Measurements from ENCODE around the gene MRPL9. TPM values are rescaled to one million over a fixed set of nuclear protein-coding genes. Genes with fewer than 3 reads are reported as not detected.
"Not testable (repeated sequence)": the region's sequence is repeated elsewhere in the genome, so short reads cannot be mapped to it uniquely, and the experiment has no call there.

MRPL9 gene
- total RNA-seq, 1 experiment from 2014 or later = 171 TPM

GRCh38 chr1:151776665-151777062 lies 13.4 kb upstream of the MRPL9 start:
- Histone ChIP-seq H3K4me1 (replicated peaks) (no peaks in the 10 kb centered on the region), H3K9me3 (replicated peaks) (no peaks in the 10 kb centered on the region), H3K36me3 (no peaks in the 10 kb centered on the region), H3K4me3 (no peak overlapping the region), H3K27ac (no peak overlapping the region), H3K27me3 (replicated peaks) (no peaks in the 10 kb centered on the region)
- no peak for DNase-seq (ENCODE audit: low read depth in 1 of 2, low spot score in 2 of 2)

- Histone ChIP-seq H3K4me1 (replicated peaks) (no peaks in the 10 kb centered on the region), H3K27ac (no peak overlapping the region), H3K9me3 (replicated peaks) (no peaks in the 10 kb centered on the region), H3K27me3 (replicated peaks) (no peaks in the 10 kb centered on the region), H3K4me3 (no peak overlapping the region), H3K36me3 (no peaks in the 10 kb centered on the region)
- DNase-seq (ENCODE audit: low read depth in 1 of 2, low spot score in 2 of 2) = no peak
Measured at GRCh38 chr1:151775894-151776664, 12.8 kb upstream of the MRPL9 start.

GRCh38 chr1:151774256-151774922 lies 11.1 kb upstream of the MRPL9 start:
- DNase-seq (ENCODE audit: low read depth in 1 of 2, low spot score in 2 of 2) = no peak
- Histone ChIP-seq H3K4me1 (replicated peaks) (no peaks in the 10 kb centered on the region), H3K27ac (no peak overlapping the region), H3K36me3 (no peaks in the 10 kb centered on the region), H3K27me3 (replicated peaks) (no peaks in the 10 kb centered on the region), H3K9me3 (replicated peaks) (no peaks in the 10 kb centered on the region), H3K4me3 (no peak overlapping the region)

DNA sequence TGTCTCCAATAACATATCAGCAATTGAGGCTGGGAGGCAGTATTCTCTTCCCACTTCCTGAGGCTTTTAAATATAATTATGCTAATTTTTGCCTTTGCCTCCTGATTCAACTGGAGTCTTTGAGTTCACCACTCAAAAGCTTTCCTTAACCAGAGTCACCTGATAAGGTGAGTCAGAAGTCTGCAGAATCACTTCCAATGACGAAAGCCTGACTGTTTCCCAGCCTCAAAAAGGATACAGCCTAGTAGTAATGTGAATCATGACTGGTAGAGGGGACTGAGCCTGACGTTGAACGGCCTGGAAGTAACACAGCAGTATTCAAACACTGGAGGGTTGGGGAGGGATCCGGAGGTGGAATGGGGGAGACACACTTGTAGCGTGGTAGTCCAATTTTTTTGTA lies 10.4 kb upstream of the MRPL9 start:
- Histone ChIP-seq H3K27ac (no peak overlapping the region), H3K36me3 (no peaks in the 10 kb centered on the region), H3K9me3 (replicated peaks) (no peaks in the 10 kb centered on the region), H3K4me1 (replicated peaks) (no peaks in the 10 kb centered on the region), H3K4me3 (no peak overlapping the region), H3K27me3 (replicated peaks) (no peaks in the 10 kb centered on the region)
- DNase-seq (ENCODE audit: low read depth in 1 of 2, low spot score in 2 of 2) = no peak

DNA sequence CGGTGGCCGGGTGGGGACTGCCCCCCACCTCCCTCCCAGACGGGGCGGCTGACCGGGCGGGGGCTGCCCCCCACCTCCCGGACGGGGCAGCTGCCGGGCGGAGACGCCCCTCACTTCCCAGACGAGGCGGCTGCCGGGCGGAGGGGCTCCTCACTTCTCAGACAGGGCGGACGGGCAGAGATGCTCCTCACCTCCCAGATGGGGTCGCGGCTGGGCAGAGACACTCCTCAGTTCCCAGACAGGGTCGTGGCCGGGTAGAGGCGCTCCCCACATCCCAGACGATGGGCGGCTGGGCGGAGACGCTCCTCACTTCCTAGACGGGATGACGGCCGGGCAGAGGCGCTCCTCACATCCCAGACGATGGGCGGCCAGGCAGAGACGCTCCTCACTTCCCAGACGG lies 6.0 kb upstream of the MRPL9 start:
- H3K4me1 ChIP-seq (replicated peaks); H3K27ac ChIP-seq; H3K27me3 ChIP-seq (replicated peaks): not testable (repeated sequence)

GRCh38 chr1:151768351-151769066 lies 5.2 kb upstream of the MRPL9 start:
- H3K4me3 ChIP-seq; H3K9me3 ChIP-seq (replicated peaks); H3K36me3 ChIP-seq; H3K27me3 ChIP-seq (replicated peaks); H3K4me1 ChIP-seq (replicated peaks); H3K27ac ChIP-seq; DNase-seq (ENCODE audit: low read depth in 1 of 2, low spot score in 2 of 2): not testable (repeated sequence)

More for the DNA sequence above, 6.0 kb upstream of the MRPL9 start:
- H3K36me3 ChIP-seq; H3K9me3 ChIP-seq (replicated peaks); DNase-seq (ENCODE audit: low read depth in 1 of 2, low spot score in 2 of 2); H3K4me3 ChIP-seq: not testable (repeated sequence)

DNA sequence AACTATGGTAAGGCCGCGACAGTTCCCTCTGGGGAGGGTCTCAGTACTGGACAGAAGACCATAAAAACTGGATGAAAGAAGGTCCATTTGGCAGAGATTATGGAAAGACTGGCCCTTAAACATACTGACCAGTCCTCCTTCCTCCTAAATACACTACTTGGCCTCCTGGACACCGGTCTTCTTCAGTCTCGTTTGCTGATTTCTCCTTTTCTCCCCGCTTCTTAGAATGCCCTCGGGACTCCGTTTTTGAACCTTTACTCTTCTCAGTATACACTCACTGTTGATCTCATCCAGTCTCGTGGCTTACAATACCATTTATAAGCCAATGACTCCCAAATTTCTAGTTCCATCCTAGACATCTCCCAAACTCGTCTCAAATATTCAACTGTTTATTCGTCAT lies 694 bp upstream of the MRPL9 start:
- Histone ChIP-seq H3K27me3 (replicated peaks) (no peaks in the 10 kb centered on the region), H3K36me3 (peaks cover 34% of the 10 kb centered on the region), H3K4me1 (replicated peaks) (peaks cover 11% of the 10 kb centered on the region), H3K4me3 (peak overlapping the region; percentile 71), H3K9me3 (replicated peaks) (no peaks in the 10 kb centered on the region), H3K27ac (peak overlapping the region; percentile 76)
- DNase-seq (ENCODE audit: low read depth in 1 of 2, low spot score in 2 of 2) = no peak

DNA sequence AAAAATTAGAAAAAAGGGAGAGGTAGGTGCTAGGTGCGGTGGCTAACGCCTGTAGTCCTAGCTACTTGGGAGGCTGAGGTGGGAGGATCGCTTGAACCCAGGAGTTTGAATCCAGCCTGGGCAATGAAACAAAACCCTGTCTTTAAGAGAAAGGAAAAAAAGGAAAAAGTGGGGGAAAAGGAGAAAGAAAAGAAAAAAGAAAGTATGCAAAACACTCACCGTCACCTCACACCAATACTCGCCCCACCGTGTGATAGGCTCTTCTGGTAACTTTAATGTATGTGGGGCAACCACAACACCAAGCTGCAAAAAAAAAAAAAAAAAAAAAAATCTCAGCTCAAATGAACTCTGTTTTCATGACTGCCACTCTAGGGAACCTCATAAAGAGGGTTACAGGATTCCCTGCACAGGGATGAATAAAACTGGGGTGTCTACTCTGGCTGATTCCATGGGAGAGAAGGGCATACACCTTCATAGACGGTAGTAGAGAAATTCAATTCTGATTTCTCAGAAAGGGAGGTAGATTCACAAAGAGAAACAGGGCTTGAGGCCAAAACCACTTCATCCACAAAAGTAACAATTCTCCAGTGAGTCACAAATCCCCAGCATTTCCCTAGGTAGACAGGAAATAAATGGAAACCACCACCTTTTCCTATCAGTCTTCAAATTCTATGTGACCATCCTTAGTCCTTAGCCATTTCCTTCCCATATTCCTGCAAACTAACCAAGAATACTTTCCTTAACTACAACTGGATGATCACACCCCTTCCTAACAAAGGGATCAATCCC lies 2.5 kb downstream of the MRPL9 start:
- H3K9me3 ChIP-seq (replicated peaks) = no peaks in the 10 kb centered on the region
- peaks cover 55% of the 10 kb centered on the region for H3K36me3 ChIP-seq
- H3K4me1 ChIP-seq (replicated peaks) = peaks cover 19% of the 10 kb centered on the region
- DNase-seq (ENCODE audit: low read depth in 1 of 2, low spot score in 2 of 2) = no peak
- H3K27ac ChIP-seq = no peak overlapping the region
- no peaks in the 10 kb centered on the region for H3K27me3 ChIP-seq (replicated peaks)
- no peak overlapping the region for H3K4me3 ChIP-seq

DNA sequence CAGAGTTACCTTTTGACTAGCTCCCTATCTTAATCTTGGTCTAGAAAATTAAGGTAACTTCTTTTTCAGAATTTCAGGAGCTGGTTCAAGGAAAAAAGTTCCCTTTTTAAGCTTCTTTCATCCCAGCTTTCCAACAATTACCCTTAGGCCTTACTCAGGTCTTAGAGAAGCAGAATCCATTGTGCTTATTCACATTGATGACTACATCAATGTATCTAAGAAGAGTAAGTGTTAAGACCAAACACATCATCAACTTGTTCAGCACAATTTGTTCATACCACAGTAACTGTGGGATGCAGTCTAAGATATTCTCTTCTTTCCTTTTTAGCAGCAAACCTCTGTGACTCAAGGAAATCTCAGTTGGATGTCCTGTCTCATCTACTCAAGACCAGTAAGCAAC lies 4.1 kb downstream of the MRPL9 start:
- Histone ChIP-seq H3K27ac (no peak overlapping the region), H3K9me3 (replicated peaks) (no peaks in the 10 kb centered on the region), H3K27me3 (replicated peaks) (no peaks in the 10 kb centered on the region), H3K4me3 (no peak overlapping the region), H3K36me3 (peaks cover 55% of the 10 kb centered on the region), H3K4me1 (replicated peaks) (peaks cover 17% of the 10 kb centered on the region)
- DNase-seq (ENCODE audit: low read depth in 1 of 2, low spot score in 2 of 2) = no peak

DNA sequence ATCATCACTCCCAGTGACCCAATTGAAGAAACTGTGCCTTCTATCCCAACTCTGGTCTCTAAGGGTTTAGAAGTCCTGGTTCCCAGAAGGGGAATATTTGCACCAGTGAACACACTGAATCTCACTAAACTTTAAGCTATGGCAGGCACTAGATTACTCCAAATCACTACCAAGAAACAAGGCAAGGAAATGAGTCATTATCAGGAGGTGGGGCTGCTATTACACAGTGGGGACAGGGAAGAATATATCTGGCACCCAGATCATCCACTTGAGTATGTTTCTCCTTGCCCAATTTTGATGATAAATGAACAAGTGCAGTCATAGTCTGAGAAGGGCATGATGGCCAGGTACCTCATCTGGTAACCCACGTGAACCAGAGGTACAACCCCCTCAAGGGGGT lies 7.0 kb downstream of the MRPL9 start:
- DNase-seq (ENCODE audit: low read depth in 1 of 2, low spot score in 2 of 2) = no peak
- no peak overlapping the region for H3K4me3 ChIP-seq

GRCh38 chr1:151741516-151741915 lies 21.8 kb downstream of the MRPL9 start:
- DNase-seq (ENCODE audit: low read depth in 1 of 2, low spot score in 2 of 2) = no peak
- Histone ChIP-seq H3K27ac (no peak overlapping the region), H3K4me3 (no peak overlapping the region), H3K9me3 (replicated peaks) (peaks cover 4% of the 10 kb centered on the region; the same call in 1 of the 2 replicates), H3K27me3 (replicated peaks) (peaks cover 10% of the 10 kb centered on the region; the same call in 1 of the 2 replicates), H3K4me1 (replicated peaks) (no peaks in the 10 kb centered on the region), H3K36me3 (no peaks in the 10 kb centered on the region)

More for the DNA sequence above, 7.0 kb downstream of the MRPL9 start:
- Histone ChIP-seq H3K27me3 (replicated peaks) (no peaks in the 10 kb centered on the region), H3K4me1 (replicated peaks) (peaks cover 8% of the 10 kb centered on the region; the same call in 1 of the 2 replicates), H3K36me3 (peaks cover 42% of the 10 kb centered on the region), H3K9me3 (replicated peaks) (no peaks in the 10 kb centered on the region), H3K27ac (no peak overlapping the region)

GRCh38 chr1:151739590-151740355 lies 23.5 kb downstream of the MRPL9 start:
- Histone ChIP-seq H3K27me3 (replicated peaks) (peaks cover 10% of the 10 kb centered on the region; the same call in 1 of the 2 replicates), H3K4me3 (no peak overlapping the region), H3K36me3 (no peaks in the 10 kb centered on the region), H3K9me3 (replicated peaks) (peaks cover 4% of the 10 kb centered on the region; the same call in 1 of the 2 replicates), H3K27ac (no peak overlapping the region), H3K4me1 (replicated peaks) (no peaks in the 10 kb centered on the region)
- DNase-seq (ENCODE audit: low read depth in 1 of 2, low spot score in 2 of 2) = no peak

DNA sequence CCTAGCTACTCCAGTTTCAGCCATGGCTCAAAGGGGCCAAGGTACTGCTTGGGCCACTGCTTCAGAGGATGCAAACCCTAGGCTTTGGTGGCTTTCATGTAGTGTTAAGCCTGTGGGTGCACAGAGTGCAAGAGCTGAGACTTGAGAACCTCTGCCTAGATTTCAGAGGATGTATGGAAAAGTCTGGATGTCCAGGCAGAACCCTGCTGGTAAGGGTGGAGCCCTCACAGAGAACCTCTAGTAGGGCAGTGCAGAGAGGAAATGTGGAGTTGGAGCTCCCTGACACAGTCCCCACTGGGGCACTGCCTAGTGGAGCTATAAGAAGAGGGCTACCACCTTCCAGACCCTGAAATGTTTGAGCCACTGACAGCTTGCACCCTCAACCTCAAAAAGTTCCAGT lies 25.8 kb downstream of the MRPL9 start:
- H3K4me1 ChIP-seq (replicated peaks) = no peaks in the 10 kb centered on the region
- DNase-seq (ENCODE audit: low read depth in 1 of 2, low spot score in 2 of 2) = no peak
- no peak overlapping the region for H3K27ac ChIP-seq
- no peaks in the 10 kb centered on the region for H3K27me3 ChIP-seq (replicated peaks)
- no peaks in the 10 kb centered on the region for H3K36me3 ChIP-seq
- H3K9me3 ChIP-seq (replicated peaks) = peaks cover 4% of the 10 kb centered on the region; the same call in 1 of the 2 replicates
- no peak overlapping the region for H3K4me3 ChIP-seq

All from SJSA1 (cell line).